HepG2 (cell line): ENCODE results near the gene DHX16. TPM values are rescaled to one million over a fixed set of nuclear protein-coding genes. Genes with fewer than 3 reads are reported as not detected.

Experiments used
- ATAD3A ChIP-seq: sonication (generic); formaldehyde crosslinking; IDR thresholded peaks from 2 replicates; pipeline ENCODE4 v1.4.0; 2020; ENCODE audit warnings: missing genetic modification reagents
- CCDC6 ChIP-seq: sonication (generic); formaldehyde crosslinking; IDR thresholded peaks from 2 replicates; pipeline ENCODE4 v1.8.1; 2022; ENCODE audit warnings: mild to moderate bottlenecking, missing genetic modification reagents, moderate library complexity
- FOXC1 ChIP-seq: sonication (generic); formaldehyde crosslinking; IDR thresholded peaks from 2 replicates; pipeline ENCODE4 v1.8.0; 2022; ENCODE audit warnings: mild to moderate bottlenecking, missing genetic modification reagents, borderline replicate concordance
- HBP1 ChIP-seq: IDR thresholded peaks from 2 replicates; pipeline ENCODE4 v1.6.1; 2016; ENCODE audit warnings: low read depth, control low read depth
- HDAC1 ChIP-seq: sonication (generic); formaldehyde crosslinking; IDR thresholded peaks from 2 replicates; pipeline ENCODE4 v1.5.1; 2020; ENCODE audit warnings: mild to moderate bottlenecking, missing genetic modification reagents
- JDP2 ChIP-seq: sonication (generic); formaldehyde crosslinking; IDR thresholded peaks from 2 replicates; pipeline ENCODE4 v1.8.1; 2022; ENCODE audit warnings: missing genetic modification reagents, borderline replicate concordance
- NR2F6 ChIP-seq, 2 experiments: IDR thresholded peaks; 2 replicates each; pipeline ENCODE4 v1.6.1; 2016; ENCODE audit warnings: antibody characterized with exemption in 1 of 2, mild to moderate bottlenecking in 1 of 2
- POLR2AphosphoS5 ChIP-seq: IDR thresholded peaks from 2 replicates; pipeline ENCODE4 v1.6.1; 2012; ENCODE audit warnings: low read depth, low read length
- SKIL ChIP-seq: sonication (generic); formaldehyde crosslinking; IDR thresholded peaks from 2 replicates; pipeline ENCODE4 v1.8.0; 2022; ENCODE audit warnings: missing genetic modification reagents, mild to moderate bottlenecking, moderate library complexity, borderline replicate concordance
- TBX2 ChIP-seq: sonication (generic); formaldehyde crosslinking; IDR thresholded peaks from 2 replicates; pipeline ENCODE4 v1.5.0; 2020; ENCODE audit warnings: missing genetic modification reagents, mild to moderate bottlenecking, borderline replicate concordance
- TEF ChIP-seq: sonication (generic); formaldehyde crosslinking; IDR thresholded peaks from 2 replicates; pipeline ENCODE4 v1.5.0; 2020; ENCODE audit warnings: missing genetic modification reagents
- TMF1 ChIP-seq: sonication (generic); formaldehyde crosslinking; IDR thresholded peaks from 2 replicates; pipeline ENCODE4 v1.8.1; 2022; ENCODE audit warnings: low read depth, missing genetic modification reagents
- ZC3H4 ChIP-seq: sonication (generic); formaldehyde crosslinking; IDR thresholded peaks from 2 replicates; pipeline ENCODE4 v1.4.0; 2020; ENCODE audit warnings: missing genetic modification reagents, borderline replicate concordance
- ZFP90 ChIP-seq: sonication (generic); formaldehyde crosslinking; IDR thresholded peaks from 2 replicates; pipeline ENCODE4 v1.8.0; 2022; ENCODE audit warnings: missing genetic modification reagents, mild to moderate bottlenecking, inconsistent platforms, borderline replicate concordance
- ZMAT5 ChIP-seq: sonication (generic); formaldehyde crosslinking; IDR thresholded peaks from 2 replicates; pipeline ENCODE4 v1.5.0; 2020; ENCODE audit warnings: mild to moderate bottlenecking, low read depth, missing genetic modification reagents, borderline replicate concordance
- ZNF142 ChIP-seq: sonication (generic); formaldehyde crosslinking; IDR thresholded peaks from 2 replicates; pipeline ENCODE4 v1.4.0; 2020; ENCODE audit warnings: missing genetic modification reagents
- ZNF468 ChIP-seq: sonication (generic); formaldehyde crosslinking; IDR thresholded peaks from 2 replicates; pipeline ENCODE4 v1.8.0; 2022; ENCODE audit warnings: mild to moderate bottlenecking, moderate library complexity, missing genetic modification reagents
- polyA plus RNA-seq, 8 experiments: library from polyadenylated mRNA; depleted of rRNA in 3 of 8; stranded (reverse) in 7 of 8; unstranded in 1 of 8; fragments of >200 nt; fragmentation: Illumina TruSeq in 4 of 8; extraction: Trizol in 4 of 8; gene quantifications; 2 replicates each; pipeline versions ENCODE4 v1.2.1 to v1.2.3, GENCODE V29; 2011 to 2016; ENCODE audit warnings: low read depth in 4 of 8, missing spikeins in 1 of 8, mixed read lengths in 1 of 8; ENCODE audit not compliant: insufficient read depth in 1 of 8
- total RNA-seq, 5 experiments: library from RNA; depleted of rRNA; stranded (reverse); fragments of >200 nt; fragmentation: Illumina TruSeq; extraction: Trizol; gene quantifications; 2 replicates each; pipeline ENCODE4 v1.2.3, GENCODE V29; 2016; ENCODE audit warnings: low read depth in 1 of 5

Gene DHX16
- total and polyA plus RNA-seq, 2 of the 13 experiments (the other 11 are each of a cell fraction or from before 2014, with no cell fraction given), result 57.0 to 58.5 TPM

GRCh38 chr6:30614044-30614842, 58.6 kb downstream of the DHX16 start (continued):
- TF ChIP-seq HBP1 (CRISPR knock-in tag) (no peak), ZMAT5 (CRISPR knock-in tag) (no peak), SKIL (no peak), HDAC1 (CRISPR knock-in tag) (no peak), ATAD3A (CRISPR knock-in tag) (no peak), TBX2 (CRISPR knock-in tag) (no peak), ZNF468 (no peak), CCDC6 (CRISPR knock-in tag) (no peak), FOXC1 (CRISPR knock-in tag) (no peak), JDP2 (no peak), NR2F6 (IDR thresholded peaks at IDR 0.05) (no peak), NR2F6 (CRISPR knock-in tag; IDR thresholded peaks at IDR 0.05) (no peak), ZC3H4 (CRISPR knock-in tag) (peak; percentile 86), TEF (CRISPR knock-in tag) (no peak), ZFP90 (CRISPR knock-in tag) (no peak), TMF1 (CRISPR knock-in tag) (0 out of 2 replicates have a peak, but pooled peaks have one; percentile 49), ZNF142 (no peak), POLR2AphosphoS5 (peak; percentile 94)
